Measurements from ENCODE around the gene C1orf21.

C1orf21 gene

GRCh38 chr1:184387476-184388318 is 868 bp downstream of the C1orf21 start:
- DNase-seq = peak; percentile 6

GRCh38 chr1:184388319-184388889 is 1.6 kb downstream of the C1orf21 start:
- DNase-seq = no peak

- no peak for DNase-seq
These were observed 2.1 kb downstream of the C1orf21 start for GRCh38 chr1:184388971-184389370.

GRCh38 chr1:184389446-184389845 is 2.6 kb downstream of the C1orf21 start:
- no peak for DNase-seq

GRCh38 chr1:184390889-184391288 is 4.1 kb downstream of the C1orf21 start:
- DNase-seq = no peak

GRCh38 chr1:184392067-184392466 is 5.2 kb downstream of the C1orf21 start:
- no peak for DNase-seq

- no peak for DNase-seq
These were observed 6.1 kb downstream of the C1orf21 start for GRCh38 chr1:184392779-184393522.

GRCh38 chr1:184393962-184394361 is 7.1 kb downstream of the C1orf21 start:
- no peak for DNase-seq

GRCh38 chr1:184395370-184395769 is 8.5 kb downstream of the C1orf21 start:
- no peak for DNase-seq

GRCh38 chr1:184395937-184396480 is 9.2 kb downstream of the C1orf21 start:
- DNase-seq = no peak

- DNase-seq = no peak
These were observed 12.5 kb downstream of the C1orf21 start for GRCh38 chr1:184399192-184399847.

GRCh38 chr1:184403961-184404726 is 17.3 kb downstream of the C1orf21 start:
- no peak for DNase-seq

- DNase-seq = no peak
These were observed 17.8 kb downstream of the C1orf21 start for GRCh38 chr1:184404727-184405027.

GRCh38 chr1:184405094-184405800 is 18.4 kb downstream of the C1orf21 start:
- DNase-seq = no peak

- DNase-seq = no peak
These were observed 18.9 kb downstream of the C1orf21 start for GRCh38 chr1:184405801-184406142.

GRCh38 chr1:184406479-184406878 is 19.6 kb downstream of the C1orf21 start:
- no peak for DNase-seq

- DNase-seq = no peak
These were observed 21.1 kb downstream of the C1orf21 start for GRCh38 chr1:184407816-184408510.

GRCh38 chr1:184408580-184408979 is 21.8 kb downstream of the C1orf21 start:
- DNase-seq = no peak

- DNase-seq = no peak
These were observed 22.2 kb downstream of the C1orf21 start for GRCh38 chr1:184409011-184409410.

GRCh38 chr1:184412472-184412871 is 25.6 kb downstream of the C1orf21 start:
- DNase-seq = no peak

- no peak for DNase-seq
These were observed 29.7 kb downstream of the C1orf21 start for GRCh38 chr1:184416481-184416880.
